GM12891 (cell line): Measurements from ENCODE around the gene NRBP1.

Source experiments
- DNase-seq: peaks from one replicate; pipeline ENCODE4 v3.0.0; 2011; ENCODE audit warnings: low spot score; ENCODE audit not compliant: insufficient read length
- FAIRE-seq: peaks from 2 replicates; lab custom pipeline; 2011; peaks lifted over from hg19 to GRCh38; lab: Jason Lieb, UNC
- PAX5 ChIP-seq: IDR thresholded peaks from 2 replicates; pipeline ENCODE4 v1.6.1; 2011; ENCODE audit warnings: low read length, moderate library complexity, mild to moderate bottlenecking; ENCODE audit not compliant: insufficient read depth, severe bottlenecking
- POLR2A ChIP-seq: IDR thresholded peaks from 2 replicates; pipeline ENCODE4 v1.6.1; 2011; ENCODE audit warnings: low read depth, low read length, control low read depth
- POLR2AphosphoS5 ChIP-seq: IDR thresholded peaks from 2 replicates; pipeline ENCODE4 v1.6.1; 2011; ENCODE audit warnings: low read depth, low read length, control low read depth
- POU2F2 ChIP-seq: IDR thresholded peaks from 2 replicates; pipeline ENCODE4 v1.6.1; 2011; ENCODE audit warnings: low read depth, mild to moderate bottlenecking, control low read depth, low read length, moderate library complexity
- SPI1 ChIP-seq: IDR thresholded peaks from 2 replicates; pipeline ENCODE4 v1.6.1; 2011; ENCODE audit warnings: low read depth, low read length, control low read depth

NRBP1 gene

DNA sequence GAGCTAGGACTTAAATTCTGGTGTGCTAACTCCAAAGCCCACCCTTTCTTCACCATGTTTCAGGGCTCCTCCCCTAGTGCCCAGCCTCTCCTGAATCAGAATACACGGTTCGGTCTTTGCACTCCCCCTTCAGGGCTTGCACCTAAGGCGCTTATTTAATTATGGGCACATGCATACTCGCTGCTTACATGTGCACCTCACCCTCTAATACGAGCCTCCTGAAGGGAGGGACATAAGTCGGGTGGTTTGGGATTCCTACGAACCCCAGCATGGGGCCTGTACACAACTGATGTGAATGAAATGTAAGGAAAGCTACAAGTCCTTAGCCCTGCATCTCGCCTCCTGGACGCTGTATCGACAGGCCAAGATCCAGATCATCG, 60.7 kb downstream of the NRBP1 start:
- TF ChIP-seq POLR2AphosphoS5 (no peak), POU2F2 (no peak), POLR2A (no peak), PAX5 (no peak)
- no peak for FAIRE-seq
- no peak for DNase-seq

DNA sequence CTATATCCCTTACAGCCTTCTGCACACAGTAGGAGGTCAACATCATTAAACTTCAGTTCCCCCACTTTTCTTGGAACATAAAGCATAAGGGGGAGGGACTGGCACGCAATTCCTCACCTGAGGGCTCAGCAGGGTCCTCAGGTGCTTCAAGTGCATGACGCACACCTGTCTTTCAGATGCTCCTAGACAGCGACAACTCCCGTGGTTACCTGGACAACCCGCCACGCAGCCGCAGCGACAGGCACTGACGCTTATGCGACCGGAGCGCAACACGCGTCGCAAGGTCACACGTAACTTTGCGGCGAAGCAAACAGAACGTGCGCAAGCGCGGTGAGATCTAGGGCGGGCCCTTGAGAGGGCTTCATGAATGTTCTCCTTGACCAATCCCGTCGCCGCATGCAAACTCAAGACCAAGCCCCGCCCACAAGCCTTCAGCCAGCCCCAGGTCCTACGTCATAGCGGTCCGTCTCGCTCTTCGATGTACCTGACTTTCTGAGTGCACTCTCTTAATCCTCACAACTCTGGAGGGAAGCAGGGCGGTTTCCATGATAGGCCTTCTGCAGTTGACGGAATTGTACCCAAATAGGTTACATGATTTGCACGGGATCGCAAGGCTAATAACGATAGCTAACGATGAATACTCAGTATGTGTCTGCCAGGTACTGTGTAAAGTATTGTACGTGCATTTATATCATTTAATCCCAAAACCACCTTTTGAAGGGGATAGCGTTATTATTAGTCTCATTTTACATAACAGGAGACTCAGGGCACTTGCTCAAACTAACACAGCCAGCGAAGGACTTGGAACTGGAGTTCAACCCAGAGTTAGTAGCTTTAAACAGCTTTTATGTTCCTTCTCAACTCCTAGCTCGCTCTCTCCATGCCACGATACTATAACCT, 61.3 kb downstream of the NRBP1 start, which contains the start of gene IFT172:
IFT172 (minus strand) TSS at position 246 of the 900 bp plus-strand sequence; CDS start at position 156, 90 bp downstream.
- TF ChIP-seq SPI1 (no peak), POU2F2 (peak; percentile 88), POLR2A (0 out of 2 replicates have a peak, but pooled peaks have one; percentile 37), POLR2AphosphoS5 (no peak), PAX5 (no peak)
- FAIRE-seq = peak; percentile 100
- peak; percentile 79 for DNase-seq
